Effector CD8-positive, alpha-beta T cell (primary cell): ENCODE results near the gene FOS.
A peak's percentile ranks its signal among the peaks of the same experiment; 100 is the strongest.
"Not testable (repeated sequence)": the region's sequence is repeated elsewhere in the genome, so short reads cannot be mapped to it uniquely, and the experiment has no call there.

Experiments used
- DNase-seq: peaks from one replicate; lab custom pipeline; 2025; lab: John Stamatoyannopoulos, UW
- total RNA-seq, 4 experiments: gene quantifications; one replicate each; lab custom pipeline; 2026; lab: John Stamatoyannopoulos, UW

The FOS gene
- total RNA-seq, result 32.4 to 216 (median 167) reads per million in 4 experiments

DNA sequence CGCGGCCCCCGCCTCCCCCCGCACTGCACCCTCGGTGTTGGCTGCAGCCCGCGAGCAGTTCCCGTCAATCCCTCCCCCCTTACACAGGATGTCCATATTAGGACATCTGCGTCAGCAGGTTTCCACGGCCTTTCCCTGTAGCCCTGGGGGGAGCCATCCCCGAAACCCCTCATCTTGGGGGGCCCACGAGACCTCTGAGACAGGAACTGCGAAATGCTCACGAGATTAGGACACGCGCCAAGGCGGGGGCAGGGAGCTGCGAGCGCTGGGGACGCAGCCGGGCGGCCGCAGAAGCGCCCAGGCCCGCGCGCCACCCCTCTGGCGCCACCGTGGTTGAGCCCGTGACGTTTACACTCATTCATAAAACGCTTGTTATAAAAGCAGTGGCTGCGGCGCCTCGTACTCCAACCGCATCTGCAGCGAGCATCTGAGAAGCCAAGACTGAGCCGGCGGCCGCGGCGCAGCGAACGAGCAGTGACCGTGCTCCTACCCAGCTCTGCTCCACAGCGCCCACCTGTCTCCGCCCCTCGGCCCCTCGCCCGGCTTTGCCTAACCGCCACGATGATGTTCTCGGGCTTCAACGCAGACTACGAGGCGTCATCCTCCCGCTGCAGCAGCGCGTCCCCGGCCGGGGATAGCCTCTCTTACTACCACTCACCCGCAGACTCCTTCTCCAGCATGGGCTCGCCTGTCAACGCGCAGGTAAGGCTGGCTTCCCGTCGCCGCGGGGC, at the start of gene FOS:
Gene FOS, plus strand, starts transcription at position 407 of the 731 bp plus-strand sequence. Its CDS starts 155 bp downstream, at position 562.
- DNase-seq, result peak; percentile 92

DNA sequence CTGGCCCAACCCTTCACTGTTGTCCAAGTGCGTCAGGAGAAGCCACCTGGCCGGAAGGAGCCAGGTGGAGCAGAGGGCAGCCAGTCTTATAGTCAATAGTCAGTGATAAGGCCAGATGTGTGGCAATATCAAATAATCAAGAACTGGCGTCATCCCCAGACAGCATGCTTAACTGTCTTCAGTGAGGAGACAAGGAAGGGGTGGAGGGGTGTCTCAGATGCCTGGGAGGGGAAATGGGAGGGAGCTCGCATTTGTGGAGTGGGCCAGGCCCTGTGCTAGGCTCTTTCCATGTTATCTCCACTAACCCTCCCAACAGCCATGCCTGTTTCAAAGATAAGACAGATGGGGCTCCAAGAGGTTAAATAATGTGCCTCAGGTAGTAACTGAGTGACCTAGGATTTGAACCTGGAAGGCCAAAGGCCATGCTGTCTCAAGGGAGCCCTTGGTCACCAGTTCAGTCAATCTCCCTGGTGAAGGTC, 48.9 kb upstream of the FOS start:
- DNase-seq, result no peak

DNA sequence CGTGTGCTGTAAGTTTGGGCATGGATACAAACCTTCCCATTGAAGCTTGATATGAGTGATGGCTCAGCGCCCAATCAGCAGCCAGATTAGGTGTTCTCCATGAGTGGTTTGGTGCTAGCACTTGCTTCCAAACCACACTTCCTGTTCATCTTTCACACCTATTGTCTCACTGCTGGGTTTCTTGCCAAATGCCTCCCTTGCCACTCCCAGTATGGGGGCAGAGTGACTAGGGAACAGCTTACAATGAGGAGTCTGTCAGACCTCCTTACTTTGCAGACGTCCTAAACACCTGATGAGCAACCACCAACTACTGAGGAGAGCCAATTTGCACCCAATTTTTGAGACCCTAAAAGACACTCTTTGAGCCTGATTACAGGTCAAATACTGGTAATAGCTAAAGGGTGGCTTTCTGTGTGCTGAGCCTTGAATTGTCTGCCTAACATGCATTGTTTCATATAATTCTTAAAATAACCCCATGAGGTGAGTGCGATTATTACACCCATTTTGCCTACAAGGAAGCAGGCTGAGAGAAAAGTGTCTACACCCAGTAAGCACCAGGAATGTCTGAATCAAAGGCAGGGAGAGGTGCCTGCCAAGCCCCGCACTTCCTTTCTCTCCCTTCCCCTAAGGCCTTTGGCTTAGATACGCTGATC, 48.4 kb upstream of the FOS start:
- no peak for DNase-seq

DNA sequence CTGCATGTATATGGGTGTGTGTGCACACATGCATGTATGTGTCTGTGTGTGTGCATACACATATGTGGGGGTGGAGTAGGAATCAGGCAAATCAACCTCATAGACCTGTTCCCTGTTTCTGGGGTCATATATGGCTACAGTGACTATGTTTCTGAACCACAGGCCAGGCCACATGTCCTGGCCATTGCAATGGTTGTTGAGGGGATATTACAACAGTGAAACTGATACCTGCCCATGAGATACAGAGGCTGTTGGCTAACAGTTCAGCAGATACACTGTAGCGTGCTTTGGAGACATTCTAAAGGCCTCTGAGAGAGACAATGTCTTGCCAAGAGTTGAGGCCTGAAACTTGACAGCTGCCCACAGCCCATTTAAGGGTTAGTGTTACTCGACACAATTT, 47.3 kb upstream of the FOS start:
- no peak for DNase-seq

DNA sequence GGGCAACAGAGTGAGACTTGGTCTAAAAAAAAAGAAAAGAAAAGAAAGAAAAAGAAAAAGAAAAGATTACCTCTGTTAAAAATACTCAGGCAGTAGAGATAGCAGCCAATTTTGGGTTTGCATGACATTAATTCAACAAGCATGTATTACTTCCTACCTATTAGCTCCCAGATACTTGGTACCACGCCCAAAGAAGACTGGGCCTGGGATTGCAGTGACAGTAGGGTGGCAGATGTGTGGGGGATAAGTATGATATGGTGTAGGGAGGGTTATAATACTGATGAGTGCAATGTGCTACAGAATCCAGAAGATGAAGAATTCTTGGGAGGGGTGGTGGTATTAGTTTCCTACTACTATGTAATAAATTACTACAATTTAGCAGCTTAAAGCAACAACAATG, 46.4 kb upstream of the FOS start:
- DNase-seq, result no peak

DNA sequence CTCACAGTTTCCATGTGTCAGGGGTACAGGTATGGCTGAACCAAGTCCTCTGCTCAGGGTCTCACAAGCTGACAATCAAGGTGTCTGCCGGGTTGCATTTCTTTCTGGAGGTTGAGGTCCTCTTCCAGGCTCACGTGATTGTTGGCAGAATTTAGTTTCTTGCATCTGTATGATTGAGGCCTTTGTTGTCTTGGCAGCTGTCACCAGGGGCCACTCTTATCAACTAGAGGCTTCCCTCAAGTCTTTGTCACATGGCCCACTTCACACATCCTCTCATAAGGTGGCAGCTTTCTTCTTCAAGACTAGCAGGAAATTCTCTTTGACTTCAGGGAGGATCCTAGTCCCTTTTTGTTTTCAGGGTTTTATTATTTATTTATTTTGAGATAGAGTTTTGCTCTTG, 46.0 kb upstream of the FOS start:
- DNase-seq, result peak; percentile 20

DNA sequence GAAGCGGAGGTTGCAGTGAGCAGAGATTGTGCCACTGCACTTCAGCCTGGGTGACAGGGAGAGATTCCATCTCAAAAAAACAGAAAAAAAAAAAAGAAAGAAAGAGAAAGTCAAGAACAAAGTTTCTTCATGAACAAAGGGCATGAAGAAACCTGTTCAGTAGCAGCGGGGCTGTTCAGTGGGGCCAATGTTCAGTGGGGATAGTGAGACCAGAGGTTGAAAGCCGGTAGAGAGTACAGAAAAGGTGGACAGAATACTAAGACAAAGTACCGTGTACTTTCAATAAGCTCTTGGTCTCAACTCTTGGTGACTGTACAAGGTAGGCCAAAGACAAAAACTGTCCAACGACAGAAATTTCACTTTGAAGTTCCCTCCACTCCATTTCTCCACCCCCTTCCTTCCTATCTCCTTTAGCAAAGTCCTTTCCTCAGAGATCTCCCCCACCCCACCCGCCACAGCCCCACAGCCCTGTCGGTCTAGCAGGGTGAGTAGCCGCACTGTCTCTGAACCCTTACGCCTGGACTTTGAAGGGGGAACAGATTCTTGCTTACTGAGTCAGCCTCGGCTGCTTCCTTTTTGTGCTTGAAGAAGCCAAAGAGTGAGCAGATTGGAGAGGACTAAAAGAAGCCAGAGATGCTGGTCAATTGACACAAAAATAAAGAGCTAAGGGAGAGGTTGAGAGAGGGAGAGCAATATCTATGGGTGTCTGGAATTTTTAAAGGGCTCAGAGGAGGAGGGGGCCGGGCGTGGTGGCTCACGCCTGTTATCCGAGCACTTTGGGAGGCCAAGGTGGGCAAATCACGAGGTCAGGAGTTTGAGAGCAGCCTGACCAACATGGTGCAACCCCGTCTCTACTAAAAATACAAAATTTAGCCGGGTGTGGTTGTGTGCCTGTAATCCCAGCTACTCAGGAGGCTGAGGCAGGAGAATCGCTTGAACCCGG, 44.2 kb upstream of the FOS start:
- no peak for DNase-seq

DNA sequence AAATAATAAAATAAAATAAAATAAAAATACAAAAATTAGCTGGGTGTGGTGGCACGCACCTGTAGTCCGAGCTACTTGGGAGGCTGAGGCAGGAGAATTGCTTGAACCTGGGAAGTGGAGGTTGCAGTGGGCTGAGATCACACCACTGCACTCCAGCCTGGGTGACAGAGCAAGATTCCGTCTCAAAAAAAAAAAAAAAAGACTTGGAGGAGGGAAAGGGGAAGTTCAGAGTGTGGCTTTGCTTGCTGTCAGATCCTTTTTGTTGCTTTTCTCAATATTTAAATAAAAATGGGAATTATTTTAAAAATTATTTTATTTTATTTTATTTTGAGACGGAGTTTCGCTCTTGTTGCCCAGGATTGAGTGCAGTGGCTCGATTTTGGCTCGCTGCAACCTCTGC, 43.4 kb upstream of the FOS start:
- not testable (repeated sequence) for DNase-seq

DNA sequence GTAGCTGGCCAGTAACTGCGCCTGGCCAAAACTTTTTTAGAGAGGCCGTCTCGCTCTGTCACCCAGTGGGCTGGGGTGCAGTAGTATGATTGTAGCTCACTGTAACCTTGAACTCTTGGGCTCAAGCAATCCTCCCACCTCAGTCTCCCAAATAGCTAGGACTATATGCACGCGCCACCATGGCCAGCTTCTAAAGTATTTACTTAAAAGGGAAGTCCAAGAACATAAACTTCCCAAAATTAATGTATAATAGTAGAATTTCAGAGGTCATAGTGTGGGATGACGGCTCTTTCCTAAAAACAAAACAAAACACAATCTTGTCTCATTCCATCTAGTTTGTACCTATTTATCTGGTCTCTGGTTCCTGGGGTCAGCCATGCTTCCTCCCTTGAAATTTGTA, 42.2 kb upstream of the FOS start:
- no peak for DNase-seq

DNA sequence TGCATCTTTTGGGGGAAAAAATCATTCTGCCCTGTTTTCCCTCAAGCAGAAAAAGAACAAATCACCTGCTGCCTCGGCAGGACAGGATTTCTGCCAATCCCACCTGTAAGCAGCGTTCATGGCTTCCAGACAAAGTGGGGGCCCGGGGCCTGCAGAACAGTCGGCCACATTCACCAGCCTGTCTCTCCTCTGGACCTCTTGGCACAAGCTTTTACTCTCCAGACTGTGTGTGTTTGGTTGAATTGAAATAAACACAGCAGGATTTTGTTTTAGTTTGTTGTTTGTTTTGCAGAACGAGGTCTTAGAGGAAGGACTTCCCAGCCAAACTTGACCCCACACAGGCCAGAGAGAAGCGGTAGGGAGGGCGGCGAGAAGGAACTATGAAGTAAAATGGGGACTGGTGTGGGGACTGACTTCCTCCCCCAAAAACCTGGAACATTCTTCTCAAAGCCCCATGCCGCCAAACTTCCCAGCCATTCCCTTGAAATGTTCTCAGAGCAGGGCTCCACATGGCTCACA, 41.7 kb upstream of the FOS start:
- no peak for DNase-seq

DNA sequence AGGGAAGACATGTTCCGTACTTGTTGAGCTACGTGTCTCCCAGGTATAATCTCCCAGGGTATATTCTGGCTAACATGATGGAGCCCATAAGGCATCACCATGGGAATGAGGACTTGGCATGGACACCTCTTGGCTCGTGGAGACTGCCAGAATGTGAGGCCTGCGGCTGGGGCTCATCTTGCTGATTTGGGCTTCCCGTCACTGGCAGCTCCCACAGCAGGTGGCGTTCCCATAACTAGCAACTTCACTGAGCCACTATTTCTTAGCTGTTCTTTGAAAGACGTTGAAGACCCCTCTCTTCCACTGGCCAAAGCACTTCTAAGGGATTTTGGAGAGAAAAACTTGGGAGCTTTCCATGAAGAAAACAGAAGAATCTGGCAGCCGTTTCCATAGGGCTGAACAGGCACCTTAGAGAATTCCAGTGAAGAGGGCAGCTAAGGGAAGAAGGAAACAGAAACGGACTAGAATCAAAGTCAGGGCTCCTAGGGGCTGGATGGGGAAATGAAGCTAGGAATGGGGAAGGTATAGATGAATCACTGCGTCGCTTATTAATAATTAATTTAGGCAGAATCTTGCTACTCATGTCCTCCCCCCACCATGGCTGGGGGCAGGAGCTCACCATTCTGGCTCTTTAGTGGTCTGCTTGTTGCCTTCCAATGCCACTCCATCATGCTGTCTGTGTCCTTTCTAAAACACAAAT, 39.7 kb upstream of the FOS start:
- DNase-seq, result no peak

DNA sequence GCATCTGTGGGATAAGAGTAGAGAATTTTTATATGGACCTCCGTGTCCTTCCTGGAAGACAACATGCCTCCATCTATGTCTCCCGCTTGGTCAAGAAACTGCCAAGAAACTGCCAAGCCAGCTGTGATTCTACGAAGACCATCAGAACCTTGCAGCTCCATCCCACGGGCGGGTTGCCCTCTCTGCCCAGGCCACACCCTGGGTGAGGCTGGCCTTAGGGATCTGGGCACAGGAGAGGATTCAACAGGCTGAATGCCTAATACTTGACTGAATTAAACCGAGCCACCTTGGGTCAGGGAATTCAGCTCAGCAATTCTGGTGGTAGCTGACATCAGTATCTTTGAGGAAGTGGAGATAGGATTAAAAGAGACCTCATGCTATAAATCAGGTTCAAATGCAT, 37.8 kb upstream of the FOS start:
- DNase-seq, result no peak

DNA sequence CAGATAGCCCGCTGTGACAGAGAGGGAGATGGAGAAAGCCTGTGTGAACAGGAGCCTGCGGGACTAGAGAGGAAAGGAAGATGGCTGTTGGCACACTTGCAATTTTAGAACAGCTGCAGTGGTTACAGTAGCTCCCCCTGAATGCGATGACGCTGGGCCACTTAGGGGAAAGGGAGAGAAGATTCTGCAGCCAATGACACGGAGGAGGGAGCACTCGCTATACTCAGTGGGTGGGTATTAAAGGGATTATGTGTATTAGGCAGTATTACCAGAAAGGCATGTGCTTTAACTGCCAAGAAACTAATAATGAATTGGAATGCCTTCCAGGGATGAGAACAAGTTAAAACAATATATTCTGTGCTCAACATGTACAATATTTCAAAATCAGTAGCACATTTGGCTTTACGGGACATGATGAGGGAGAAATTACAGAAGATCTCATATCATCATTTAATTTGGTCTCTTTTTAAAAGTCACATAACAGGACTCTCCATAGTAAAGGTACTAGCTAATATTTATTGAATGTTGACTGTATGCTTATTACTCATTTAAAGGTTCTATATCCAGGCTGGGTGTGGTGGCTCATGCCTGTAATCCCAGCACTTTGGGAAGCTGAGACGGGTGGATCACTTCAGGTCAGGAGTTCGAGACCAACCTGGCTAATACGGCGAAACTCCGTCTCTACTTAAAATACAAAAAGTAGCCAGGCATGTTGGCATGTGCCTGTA, 35.9 kb upstream of the FOS start:
- DNase-seq, result no peak

DNA sequence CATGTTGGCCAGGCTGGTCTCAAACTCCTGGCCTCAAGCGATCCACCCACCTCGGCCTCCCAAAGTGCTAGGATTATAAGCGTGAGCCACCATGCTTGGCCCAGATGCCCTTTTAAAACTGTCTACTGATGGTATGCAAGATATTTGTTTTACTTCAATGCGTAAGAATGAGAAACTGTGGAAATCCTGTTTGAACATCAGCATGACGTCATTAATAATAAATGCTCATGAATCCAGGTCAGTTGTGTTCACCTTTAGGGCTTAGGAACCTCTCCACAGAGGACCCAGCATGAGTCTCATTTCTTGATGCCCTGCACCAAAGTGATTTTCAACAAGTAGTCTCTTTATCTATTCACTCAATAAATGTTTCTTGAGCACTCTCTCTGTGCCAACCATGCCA, 34.5 kb upstream of the FOS start:
- DNase-seq, result no peak

DNA sequence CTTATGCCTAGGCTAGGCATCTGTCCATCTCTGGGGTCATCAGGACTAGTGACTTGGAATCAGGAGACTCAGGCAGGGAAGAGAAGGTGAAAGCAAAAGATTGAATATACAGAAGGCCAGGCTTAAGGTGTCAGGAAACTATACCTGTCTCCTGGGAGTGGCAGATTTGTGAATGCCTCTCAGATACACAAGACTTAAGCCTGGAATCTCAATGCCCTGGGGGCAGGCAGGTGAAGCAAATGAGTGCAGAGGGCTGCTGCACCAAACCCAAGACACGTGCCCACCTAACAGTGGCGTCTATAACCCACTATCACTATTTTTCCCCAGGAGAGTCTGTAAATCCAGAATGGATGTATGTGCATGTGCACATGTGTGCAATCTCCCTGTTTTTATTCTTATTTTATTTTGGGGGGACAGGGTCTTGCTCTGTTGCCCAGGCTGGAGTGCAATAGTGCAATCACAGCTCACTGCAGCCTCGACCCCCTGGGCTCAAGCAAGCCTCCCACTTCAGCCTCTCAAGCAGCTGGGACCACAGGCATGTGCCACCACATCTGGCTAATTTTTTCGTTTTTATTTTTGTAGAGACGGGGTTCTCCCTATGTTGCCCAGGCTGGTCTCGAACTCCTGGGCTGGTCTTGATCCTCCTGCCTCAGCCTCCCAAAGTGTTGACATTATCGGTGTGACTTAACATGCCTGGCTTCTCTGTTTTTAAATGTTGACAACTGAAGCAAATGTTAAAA, 31.9 kb upstream of the FOS start:
- DNase-seq, result no peak

DNA sequence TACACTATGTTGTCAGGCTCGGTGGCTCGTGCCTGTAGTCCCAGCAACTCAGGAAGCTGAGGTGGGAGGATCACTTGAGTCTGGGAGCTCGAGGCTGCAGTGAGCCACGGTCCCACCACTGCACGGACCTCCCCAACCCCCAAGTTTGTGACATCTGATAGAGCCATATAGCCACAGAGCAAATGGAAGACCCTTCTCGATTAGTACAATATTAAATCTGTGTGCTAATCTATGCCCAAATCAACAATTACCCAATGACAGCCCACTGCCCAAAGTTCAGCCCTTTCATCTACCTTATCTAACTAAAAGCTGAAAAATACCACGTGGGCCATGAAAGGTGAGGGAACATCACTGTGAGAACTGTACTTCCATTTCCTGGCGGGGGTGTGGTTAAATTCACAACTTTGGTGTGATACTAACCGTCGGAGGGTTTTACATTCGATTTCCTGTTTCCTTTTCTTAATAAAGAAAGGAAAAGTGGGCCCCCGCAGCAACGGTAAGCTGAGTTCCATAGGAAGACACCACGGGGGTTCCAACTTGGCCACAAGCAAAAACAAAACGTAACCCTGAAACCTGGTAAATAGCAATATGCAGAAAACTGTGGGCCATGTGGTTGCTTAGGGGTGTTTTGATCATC, 31.2 kb upstream of the FOS start:
- DNase-seq, result peak; percentile 21

DNA sequence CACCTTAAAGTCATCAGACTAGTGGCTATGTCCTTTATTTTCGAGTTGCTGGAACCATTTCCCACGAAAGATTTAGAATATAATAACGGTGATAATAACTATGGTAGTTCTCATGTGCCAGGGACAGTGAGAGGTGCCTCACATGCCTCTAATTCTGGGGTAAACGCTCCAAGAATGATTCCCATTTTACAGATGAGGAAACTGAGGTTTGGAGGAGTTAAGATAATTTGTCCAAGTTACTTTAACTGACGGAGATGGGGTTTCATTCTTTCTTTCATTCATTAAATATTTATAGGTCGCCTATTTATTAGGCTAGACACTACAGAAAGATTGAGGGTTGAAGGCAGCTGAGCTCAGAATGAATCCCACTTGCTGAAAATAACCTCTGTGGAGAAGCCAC, 30.7 kb upstream of the FOS start:
- DNase-seq, result no peak

DNA sequence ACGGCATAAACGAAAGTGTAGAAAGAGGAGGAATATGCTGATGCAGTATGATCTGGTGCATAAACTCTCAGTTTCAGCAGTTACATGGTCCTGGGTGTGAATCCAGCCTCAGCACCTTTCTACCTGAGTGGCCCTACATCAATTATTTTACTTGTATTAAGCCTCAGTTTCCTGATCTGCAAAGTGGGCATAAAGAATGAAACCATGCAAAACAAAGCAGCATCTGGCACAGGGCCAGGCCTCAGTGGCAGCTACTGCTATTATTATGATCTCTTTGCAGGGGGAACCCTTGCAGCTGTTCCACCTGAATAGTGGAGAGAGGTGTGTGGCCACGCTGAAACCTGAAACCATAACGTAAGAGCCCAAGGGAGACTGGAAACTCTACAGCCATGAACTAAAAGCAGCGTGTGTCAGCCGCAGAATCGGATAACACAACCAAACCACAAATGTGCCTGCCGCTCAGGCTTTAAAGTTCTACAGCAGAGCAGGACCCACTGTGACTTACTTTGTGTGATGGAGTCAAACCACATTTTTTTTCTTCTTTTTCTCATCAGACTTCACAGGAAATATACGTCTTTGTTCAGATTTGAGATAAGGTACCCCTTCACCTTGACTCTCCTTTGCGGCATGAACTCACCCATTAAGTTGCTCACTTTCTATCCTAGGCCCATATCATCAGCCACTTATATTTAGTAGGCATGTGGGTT, 29.2 kb upstream of the FOS start:
- peak; percentile 68 for DNase-seq

DNA sequence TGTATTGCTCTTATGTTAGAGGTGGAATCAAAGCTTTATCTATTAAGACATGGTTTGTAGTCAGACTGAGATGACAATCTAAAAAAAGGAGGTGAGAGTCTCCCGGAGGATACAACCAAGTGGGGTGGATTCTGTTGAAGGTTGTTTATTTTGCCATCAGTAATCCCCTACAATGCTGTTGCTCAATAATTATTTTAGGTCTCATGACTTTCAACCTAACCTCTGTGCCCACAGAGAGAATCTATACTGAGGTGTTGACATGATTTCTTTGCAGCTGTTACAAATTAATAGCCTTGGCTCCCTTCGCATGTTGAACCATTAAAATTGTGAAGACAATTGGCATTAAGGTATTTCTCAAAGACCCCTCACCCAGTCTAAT, 28.7 kb upstream of the FOS start:
- no peak for DNase-seq
